Measurements from ENCODE around the gene LAMB1.

DNA sequence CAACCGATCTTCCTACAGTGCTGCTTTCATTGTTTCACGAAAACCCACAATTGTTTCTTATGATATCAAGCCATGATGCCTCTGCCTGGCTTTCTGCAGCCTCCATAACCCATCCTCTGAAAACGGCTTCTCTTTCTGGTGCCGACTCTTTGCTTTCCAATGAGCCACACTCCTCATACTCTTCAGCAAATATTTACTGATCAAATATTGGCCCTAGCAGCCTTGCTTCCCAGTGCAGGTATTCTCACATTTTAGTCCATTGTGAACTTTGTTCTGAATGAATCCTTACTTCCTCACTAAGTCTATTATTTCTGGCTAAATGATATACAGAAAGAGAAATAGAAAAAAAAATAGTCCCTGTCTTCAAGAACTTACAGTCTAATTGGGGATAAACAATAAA lies 35.5 kb downstream of the LAMB1 start:
- no peak for TF ChIP-seq POLR2A (IDR thresholded peaks at IDR 0.05; ENCODE audit: low read length)
- TF ChIP-seq GATA1 (IDR thresholded peaks at IDR 0.05; ENCODE audit: low read depth, low read length): no peak

All from erythroblast (primary cell).